GM21723 (cell line): ENCODE measurements around the gene DPT.

Experiments
- ATAC-seq: cut with Tn5 transposase; IDR thresholded peaks from one replicate; pipeline ENCODE4 v1.9.1; 2021; ENCODE audit warnings: mild to moderate bottlenecking, moderate library complexity; ENCODE audit not compliant: unreplicated experiment

The DPT gene

GRCh38 chr1:168706391-168706992 is 22.5 kb downstream of the DPT start:
- ATAC-seq, result no peak

GRCh38 chr1:168700575-168701268 is 28.3 kb downstream of the DPT start:
- ATAC-seq, result no peak

- no peak for ATAC-seq
These were observed 30.6 kb downstream of the DPT start for GRCh38 chr1:168698453-168698852.

GRCh38 chr1:168697356-168698126 is 31.5 kb downstream of the DPT start:
- ATAC-seq, result no peak

- ATAC-seq, result no peak
These were observed 32.8 kb downstream of the DPT start for GRCh38 chr1:168696125-168696760.

- ATAC-seq, result no peak
These were observed 35.2 kb downstream of the DPT start for GRCh38 chr1:168693872-168694238.

- no peak for ATAC-seq
These were observed 35.7 kb downstream of the DPT start for GRCh38 chr1:168693197-168693871.

- no peak for ATAC-seq
These were observed 36.5 kb downstream of the DPT start for GRCh38 chr1:168692472-168692871.

- no peak for ATAC-seq
These were observed 37.5 kb downstream of the DPT start for GRCh38 chr1:168691541-168691940.

- ATAC-seq, result no peak
These were observed 39.0 kb downstream of the DPT start for GRCh38 chr1:168689726-168690602.

- no peak for ATAC-seq
These were observed 39.7 kb downstream of the DPT start for GRCh38 chr1:168689327-168689657.

- ATAC-seq, result no peak
These were observed 40.2 kb downstream of the DPT start for GRCh38 chr1:168688644-168689326.

- ATAC-seq, result no peak
These were observed 41.2 kb downstream of the DPT start for GRCh38 chr1:168687816-168688215.

- no peak for ATAC-seq
These were observed 42.3 kb downstream of the DPT start for GRCh38 chr1:168686666-168687065.

- no peak for ATAC-seq
These were observed 45.1 kb downstream of the DPT start for GRCh38 chr1:168683871-168684270.

GRCh38 chr1:168676861-168677260 is 52.1 kb downstream of the DPT start:
- ATAC-seq, result no peak

- ATAC-seq, result no peak
These were observed 52.8 kb downstream of the DPT start for GRCh38 chr1:168676029-168676812.

- ATAC-seq, result no peak
These were observed 54.9 kb downstream of the DPT start for GRCh38 chr1:168673974-168674683.
